Sigmoid colon (tissue), 7 donors: Measurements from ENCODE around the gene MLLT3. TPM values are rescaled to one million over a fixed set of nuclear protein-coding genes. Genes with fewer than 3 reads are reported as not detected.

Experiments used
- DNase-seq: peaks from one replicate; pipeline ENCODE4 v3.0.0-alpha.2; 2019
- H3K27ac ChIP-seq, 4 donors: fragments of 200-600 bp; sonication (generic); one replicate each; pipeline ENCODE4 v1.5.1; 2016 to 2019; ENCODE audit warnings: mild to moderate bottlenecking in 1 of 4
- H3K27me3 ChIP-seq, 3 donors: fragments of 200-600 bp; sonication (generic); one replicate each; pipeline ENCODE4 v1.5.1; 2019; ENCODE audit warnings: mild to moderate bottlenecking in 1 of 3
- H3K36me3 ChIP-seq, 4 donors: fragments of 200-600 bp; sonication (generic); one replicate each; pipeline ENCODE4 v1.5.1; 2016 to 2019
- H3K4me1 ChIP-seq, 4 donors: fragments of 200-600 bp; sonication (generic); one replicate each; pipeline ENCODE4 v1.5.1; 2017 to 2019
- H3K4me3 ChIP-seq, 4 donors: fragments of 200-600 bp; sonication (generic); one replicate each; pipeline ENCODE4 v1.5.1; 2017 to 2019; ENCODE audit warnings: mild to moderate bottlenecking in 2 of 4, moderate library complexity in 1 of 4
- H3K9me3 ChIP-seq, 4 donors: fragments of 200-600 bp in 3 of 4; sonication (generic) in 3 of 4; one replicate each; pipeline versions ENCODE4 v1.5.1 to v1.6.1; 2013 to 2019
- CTCF ChIP-seq, 4 experiments: fragments of 450-650 bp in 3 of 4; fragments of 200-600 bp in 1 of 4; IDR thresholded peaks; one replicate each; pipeline ENCODE4 v1.5.1; 2016 to 2019; ENCODE audit warnings: antibody characterized with exemption in 4 of 4, mild to moderate bottlenecking in 3 of 4, moderate library complexity in 2 of 4
- EP300 ChIP-seq, 4 donors: sonication (generic); formaldehyde crosslinking; IDR thresholded peaks; one replicate each; pipeline ENCODE4 v1.6.1; 2017; ENCODE audit warnings: antibody characterized with exemption in 4 of 4
- POLR2A ChIP-seq, 2 donors: fragments of 450-650 bp; IDR thresholded peaks; one replicate each; pipeline ENCODE4 v1.6.1; 2016; ENCODE audit warnings: antibody characterized with exemption in 2 of 2, mild to moderate bottlenecking in 2 of 2, moderate library complexity in 2 of 2
- POLR2AphosphoS5 ChIP-seq, 4 donors: sonication (generic); formaldehyde crosslinking; IDR thresholded peaks; one replicate each; pipeline ENCODE4 v1.6.1; 2017; ENCODE audit warnings: antibody characterized with exemption in 4 of 4
- WGBS, 2 donors: extraction: QIAGEN DNeasy Blood & Tissue Kit; methylation state at CpG; one replicate each; pipeline ENCODE4 v1.1.7; 2013; 5-methylcytosine and 5-hydroxymethylcytosine counted together
- intact Hi-C: fragments of 100-400 bp; cut with DNase I; formaldehyde crosslinking; loops from one replicate; pipeline ENCODE4 v1.15.1; 2023
- polyA plus RNA-seq, 3 donors: library from polyadenylated mRNA; stranded (reverse); fragments of 200-250 nt; gene quantifications; one replicate each; pipeline ENCODE4 v1.2.3, GENCODE V29; 2013
- total RNA-seq, 4 donors: library from RNA; depleted of rRNA; stranded (reverse); fragments of >200 nt; gene quantifications; one replicate each; pipeline ENCODE4 v1.1.0, GENCODE V29; 2016
- donor health status: healthy with polysubstance abuse.
- donor health status: Bipolar disorder and iron deficiency.
- donor health status: healthy.

MLLT3 gene
- total and polyA plus RNA-seq, 7 donors, result 19.0 to 132 (median 25.0) TPM

GRCh38 chr9:20549053-20549452 is 73.2 kb downstream of the MLLT3 start:
- Histone ChIP-seq H3K36me3 (no peaks in the 10 kb centered on the region), H3K27me3 (no peaks in the 10 kb centered on the region), H3K9me3 (no peaks in the 10 kb centered on the region), H3K4me1 (peaks cover 0 to 40% (median 32%) of the 10 kb centered on the region in 4 donors), H3K27ac (no peak overlapping the region), H3K4me3 (no peak overlapping the region)
- TF ChIP-seq POLR2AphosphoS5 (IDR thresholded peaks at IDR 0.05) (no peak), EP300 (IDR thresholded peaks at IDR 0.05) (no peak), POLR2A (IDR thresholded peaks at IDR 0.05) (no peak), CTCF (IDR thresholded peaks at IDR 0.05) (no peak)
- WGBS, 2 donors, result 85 to 93% methylated on average over 3 of the region's 3 CpGs
- DNase-seq, result no peak
- intact Hi-C loops, result no loop called here

- DNase-seq, result no peak
- peaks cover 0 to 17% (median 6%) of the 10 kb centered on the region in 4 donors for H3K4me1 ChIP-seq
- H3K27ac ChIP-seq, result no peak overlapping the region
- peaks cover 0 to 2% (median 0%) of the 10 kb centered on the region in 4 donors for H3K9me3 ChIP-seq
- no peaks in the 10 kb centered on the region for H3K27me3 ChIP-seq
- intact Hi-C loops, result no loop called here
- TF ChIP-seq POLR2A (IDR thresholded peaks at IDR 0.05) (no peak), CTCF (IDR thresholded peaks at IDR 0.05) (no peak), EP300 (IDR thresholded peaks at IDR 0.05) (no peak), POLR2AphosphoS5 (IDR thresholded peaks at IDR 0.05) (no peak)
- no peak overlapping the region for H3K4me3 ChIP-seq
- no peaks in the 10 kb centered on the region for H3K36me3 ChIP-seq
- WGBS, 2 donors, result 90 to 96% methylated on average over 3 of the region's 3 CpGs
Measured at GRCh38 chr9:20545023-20545622, 77.2 kb downstream of the MLLT3 start.

- 94 to 95% methylated on average over 5 of the region's 5 CpGs for WGBS, 2 donors
- H3K36me3 ChIP-seq, result no peaks in the 10 kb centered on the region
- no peak for TF ChIP-seq CTCF (IDR thresholded peaks at IDR 0.05)
- no peak for TF ChIP-seq POLR2A (IDR thresholded peaks at IDR 0.05)
- TF ChIP-seq EP300 (IDR thresholded peaks at IDR 0.05), result no peak
- TF ChIP-seq POLR2AphosphoS5 (IDR thresholded peaks at IDR 0.05), result no peak
- H3K4me1 ChIP-seq, result peaks cover 0 to 29% (median 9%) of the 10 kb centered on the region in 4 donors
- no peak for DNase-seq
- no peak overlapping the region for H3K4me3 ChIP-seq
- no peaks in the 10 kb centered on the region for H3K27me3 ChIP-seq
- peaks cover 0 to 6% (median 0%) of the 10 kb centered on the region in 4 donors for H3K9me3 ChIP-seq
- intact Hi-C loops, result loop anchor here (5.0 kb wide), 1 partner anchor 48 kb away; no protein-coding TSS in a partner anchor
- H3K27ac ChIP-seq, result no peak overlapping the region
Measured at GRCh38 chr9:20540169-20540863, 82.0 kb downstream of the MLLT3 start.

- 73 to 83% methylated on average over 1 of the region's 1 CpG for WGBS, 2 donors
- Histone ChIP-seq H3K36me3 (no peaks in the 10 kb centered on the region), H3K4me3 (no peak overlapping the region), H3K9me3 (peaks cover 0 to 6% (median 0%) of the 10 kb centered on the region in 4 donors), H3K4me1 (peaks cover 0 to 33% (median 9%) of the 10 kb centered on the region in 4 donors), H3K27me3 (no peaks in the 10 kb centered on the region), H3K27ac (no peak overlapping the region)
- TF ChIP-seq CTCF (IDR thresholded peaks at IDR 0.05), result no peak
- TF ChIP-seq POLR2A (IDR thresholded peaks at IDR 0.05), result no peak
- no peak for TF ChIP-seq EP300 (IDR thresholded peaks at IDR 0.05)
- TF ChIP-seq POLR2AphosphoS5 (IDR thresholded peaks at IDR 0.05), result no peak
- no peak for DNase-seq
- intact Hi-C loops, result no loop called here
Measured at GRCh38 chr9:20538956-20539355, 83.3 kb downstream of the MLLT3 start.
